Hepatic stellate cell (primary cell): ENCODE measurements around the gene DNAH2.
A peak's percentile ranks its signal among the peaks of the same experiment; 100 is the strongest.

Experiments used
- DNase-seq: peaks from one replicate; pipeline ENCODE4 v3.0.0; 2011; ENCODE audit warnings: low spot score

The DNAH2 gene

DNA sequence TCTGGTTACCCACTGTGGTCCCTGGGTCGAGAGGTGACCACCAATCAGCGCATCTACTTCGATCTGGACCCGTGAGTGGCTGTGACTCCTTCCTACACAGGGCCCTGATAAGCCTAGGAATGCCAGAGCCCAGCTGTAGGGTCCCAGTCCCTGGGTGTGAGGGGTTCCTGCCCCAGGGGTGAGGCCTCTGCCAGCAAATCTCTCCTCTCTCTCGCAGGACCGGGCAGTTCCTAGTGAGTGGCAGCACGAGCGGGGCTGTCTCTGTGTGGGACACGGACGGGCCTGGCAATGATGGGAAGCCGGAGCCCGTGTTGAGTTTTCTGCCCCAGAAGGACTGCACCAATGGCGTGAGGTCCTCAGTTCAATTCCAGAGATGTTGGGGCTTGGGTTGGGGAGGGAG, 14.8 kb upstream of the DNAH2 start:
- no peak for DNase-seq

DNA sequence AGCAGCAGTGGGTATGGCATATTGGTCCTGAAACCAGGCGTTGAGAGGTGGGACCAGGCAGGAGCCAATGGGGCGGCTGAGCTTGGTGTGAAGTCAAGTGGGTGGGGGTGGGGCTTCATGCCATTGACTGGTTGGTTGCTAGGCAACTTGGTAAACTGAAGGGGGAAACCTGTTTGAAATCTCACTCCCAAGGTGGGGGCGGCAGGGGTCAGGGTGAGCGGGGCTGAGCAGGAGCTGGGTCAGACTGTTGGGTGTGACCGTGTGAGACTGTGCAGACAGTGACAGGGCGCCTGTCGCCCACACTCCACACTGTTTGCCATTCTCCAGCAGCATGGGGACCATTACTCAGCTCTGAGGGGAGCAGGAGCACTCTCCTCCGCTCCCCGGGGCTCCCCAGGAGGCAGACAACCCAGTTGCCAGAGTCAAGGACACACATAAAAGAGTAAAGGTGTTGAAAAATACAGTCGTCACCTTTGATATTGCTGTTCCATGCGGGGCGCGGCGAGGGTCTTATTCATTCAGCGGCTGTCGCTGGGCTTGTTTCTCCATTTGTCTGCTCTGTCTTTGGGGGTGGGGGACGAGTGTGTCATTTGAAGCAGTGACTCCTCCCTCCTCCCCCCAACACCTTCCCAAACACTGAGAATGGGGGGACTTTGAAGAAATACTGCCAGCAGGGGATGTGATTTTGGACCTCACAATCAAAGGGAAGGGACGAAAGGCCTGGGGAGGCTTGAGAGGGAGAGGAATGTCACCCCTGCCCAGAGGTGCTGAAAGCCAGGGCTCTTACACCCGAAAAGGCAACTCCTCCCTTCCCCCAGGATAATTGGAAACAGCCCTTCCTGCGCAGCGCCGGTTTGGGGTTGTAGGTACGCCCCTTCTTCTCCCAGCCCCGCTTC, 13.7 kb upstream of the DNAH2 start:
- DNase-seq = no peak

DNA sequence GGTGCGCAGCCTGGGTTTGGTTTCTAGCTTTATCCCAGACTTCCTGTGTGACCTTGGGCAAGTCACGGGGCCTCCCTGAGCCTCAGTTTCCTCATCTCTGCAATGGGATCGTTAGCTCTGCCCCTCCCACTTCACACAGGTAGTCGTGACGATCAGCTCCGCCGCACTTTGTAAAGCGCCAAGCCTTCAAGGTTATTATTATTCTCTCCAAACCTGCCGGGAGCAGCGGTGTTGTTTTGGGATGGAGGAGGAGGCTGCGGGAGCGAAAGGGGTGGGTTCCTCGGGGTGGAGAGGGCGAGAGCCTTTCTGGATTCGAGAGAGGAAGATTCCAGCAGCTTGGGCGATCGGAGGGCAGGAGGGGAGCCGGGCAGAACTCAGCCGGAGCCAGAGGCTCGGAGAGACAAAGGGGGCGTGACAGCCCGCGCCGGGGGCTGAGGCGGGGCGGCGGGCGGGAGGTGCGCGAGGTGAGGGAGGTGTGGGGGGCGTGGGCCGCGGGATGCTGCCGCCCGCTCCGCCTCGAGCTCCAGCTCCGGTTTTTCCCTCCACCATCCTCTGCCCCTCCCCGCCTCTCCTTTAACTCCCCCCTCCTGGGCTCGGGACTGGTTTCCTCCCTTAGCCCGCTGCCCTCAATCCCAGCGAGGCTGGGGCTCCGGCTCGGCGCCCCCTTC, 12.8 kb upstream of the DNAH2 start, which contains the start of gene EFNB3:
EFNB3 (plus strand) TSS at position 602 of the 668 bp plus-strand sequence. CDS start 397 bp downstream, outside the sequence.
- peak; percentile 53 for DNase-seq

DNA sequence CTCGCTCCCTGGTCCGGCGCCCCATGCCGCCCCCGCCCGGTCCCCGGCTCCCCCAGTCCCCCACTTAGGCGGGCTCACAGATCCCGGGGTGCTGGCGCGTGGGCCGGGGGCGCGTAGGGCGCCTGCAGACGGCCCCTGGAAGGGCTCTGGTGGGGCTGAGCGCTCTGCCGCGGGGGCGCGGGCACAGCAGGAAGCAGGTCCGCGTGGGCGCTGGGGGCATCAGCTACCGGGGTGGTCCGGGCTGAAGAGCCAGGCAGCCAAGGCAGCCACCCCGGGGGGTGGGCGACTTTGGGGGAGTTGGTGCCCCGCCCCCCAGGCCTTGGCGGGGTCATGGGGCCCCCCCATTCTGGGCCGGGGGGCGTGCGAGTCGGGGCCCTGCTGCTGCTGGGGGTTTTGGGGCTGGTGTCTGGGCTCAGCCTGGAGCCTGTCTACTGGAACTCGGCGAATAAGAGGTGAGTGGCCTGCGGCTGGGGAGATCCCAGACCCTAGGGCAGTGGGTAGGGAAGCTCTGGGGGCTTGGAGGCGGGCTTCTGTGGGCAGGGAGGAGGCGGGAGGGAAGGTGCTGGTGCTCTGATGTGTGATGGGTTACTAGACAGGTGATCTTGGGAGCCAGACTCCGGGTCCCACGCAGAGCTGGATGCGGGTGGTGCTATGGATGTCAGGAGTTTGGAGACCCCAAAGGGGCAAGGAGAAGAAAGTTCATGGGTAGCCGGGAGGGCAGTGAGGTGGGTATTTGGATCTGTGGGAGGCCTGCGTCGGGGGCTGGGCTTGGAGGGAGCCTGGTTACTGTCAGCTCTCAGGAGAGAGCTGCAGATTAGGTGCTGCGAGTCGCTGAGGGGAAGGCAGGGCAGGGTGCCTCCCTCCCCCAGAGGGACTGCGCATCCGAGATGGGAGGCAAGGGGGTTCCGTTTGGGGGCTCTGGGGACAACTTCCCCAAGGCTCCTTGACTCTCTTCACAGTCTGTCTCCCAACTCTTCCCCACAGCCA, 12.0 kb upstream of the DNAH2 start:
- DNase-seq = no peak

DNA sequence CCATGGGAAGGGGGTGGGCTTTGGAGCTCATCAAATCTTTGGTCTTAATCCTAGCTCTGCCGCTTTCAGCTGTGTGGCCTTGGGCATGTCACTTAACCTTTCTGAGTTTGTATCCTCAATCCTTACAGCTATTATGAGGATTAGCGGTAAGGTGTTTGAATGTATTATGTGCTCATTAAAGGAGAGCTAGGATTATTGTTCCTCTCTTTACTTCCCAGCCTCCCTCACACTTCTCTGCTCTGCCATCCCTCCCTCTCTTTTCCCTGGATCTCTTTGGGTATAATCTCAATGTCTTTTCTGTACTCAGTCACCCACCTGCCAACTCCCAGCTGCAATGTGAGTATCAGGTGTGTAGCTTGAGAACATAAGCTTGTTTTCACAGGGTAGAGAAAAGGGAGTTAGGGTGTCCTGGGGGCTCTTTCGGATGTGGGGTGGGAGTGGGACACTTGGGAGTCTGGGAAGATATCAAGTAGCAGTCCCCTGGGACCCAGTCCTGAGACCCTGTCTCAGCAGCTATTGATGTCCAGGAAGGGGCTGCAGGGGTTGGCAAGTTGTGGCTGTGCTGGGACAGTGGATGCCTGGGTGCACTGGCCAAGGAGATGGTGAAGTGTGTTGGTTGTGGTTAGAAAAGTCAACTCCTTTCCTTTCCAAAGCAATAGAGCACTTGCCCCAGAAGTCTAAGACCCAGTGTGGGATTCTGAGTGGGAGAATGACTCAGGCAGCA, 10.8 kb upstream of the DNAH2 start:
- DNase-seq = no peak

DNA sequence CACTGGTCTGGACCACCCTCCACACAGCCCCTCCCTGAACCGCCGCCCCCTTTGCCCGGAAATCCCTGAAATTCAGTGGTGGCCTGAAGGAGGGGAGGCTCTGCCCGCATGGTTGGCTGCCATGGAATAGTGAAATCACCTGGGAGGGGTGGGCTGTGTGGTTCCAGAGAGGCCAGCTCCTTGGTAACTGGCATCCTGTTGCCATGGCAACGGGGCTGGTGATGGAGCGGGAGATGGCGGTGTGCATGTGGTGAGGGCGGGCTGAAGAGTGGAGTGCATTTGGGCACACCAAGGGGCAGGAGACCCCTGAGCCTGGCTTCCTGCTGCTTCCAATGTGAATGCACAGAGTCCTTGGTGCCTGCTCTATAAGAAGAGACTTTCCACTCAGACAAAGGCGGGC, 10.1 kb upstream of the DNAH2 start:
- DNase-seq = no peak

DNA sequence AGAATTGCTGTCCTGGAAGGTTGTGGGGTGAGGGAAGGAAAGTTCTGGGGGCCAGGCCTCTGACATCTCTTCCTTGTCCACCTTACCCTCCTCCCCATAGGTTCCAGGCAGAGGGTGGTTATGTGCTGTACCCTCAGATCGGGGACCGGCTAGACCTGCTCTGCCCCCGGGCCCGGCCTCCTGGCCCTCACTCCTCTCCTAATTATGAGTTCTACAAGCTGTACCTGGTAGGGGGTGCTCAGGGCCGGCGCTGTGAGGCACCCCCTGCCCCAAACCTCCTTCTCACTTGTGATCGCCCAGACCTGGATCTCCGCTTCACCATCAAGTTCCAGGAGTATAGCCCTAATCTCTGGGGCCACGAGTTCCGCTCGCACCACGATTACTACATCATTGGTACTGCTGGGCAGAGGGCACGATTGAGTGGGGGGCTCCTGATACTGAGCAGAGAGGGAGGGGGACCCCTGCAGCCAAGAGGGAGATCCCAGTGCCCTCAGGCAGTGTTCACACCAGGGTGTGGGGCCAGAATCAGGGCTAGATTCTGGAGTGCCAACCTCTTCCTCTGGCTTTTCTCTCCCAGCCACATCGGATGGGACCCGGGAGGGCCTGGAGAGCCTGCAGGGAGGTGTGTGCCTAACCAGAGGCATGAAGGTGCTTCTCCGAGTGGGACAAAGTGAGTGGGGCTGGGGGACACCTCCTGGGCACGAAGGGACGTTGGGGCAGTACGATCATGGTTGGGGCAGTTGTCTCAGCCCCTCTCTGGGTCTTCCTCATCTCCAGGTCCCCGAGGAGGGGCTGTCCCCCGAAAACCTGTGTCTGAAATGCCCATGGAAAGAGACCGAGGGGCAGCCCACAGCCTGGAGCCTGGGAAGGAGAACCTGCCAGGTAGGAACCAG, 9.4 kb upstream of the DNAH2 start:
- DNase-seq = no peak

DNA sequence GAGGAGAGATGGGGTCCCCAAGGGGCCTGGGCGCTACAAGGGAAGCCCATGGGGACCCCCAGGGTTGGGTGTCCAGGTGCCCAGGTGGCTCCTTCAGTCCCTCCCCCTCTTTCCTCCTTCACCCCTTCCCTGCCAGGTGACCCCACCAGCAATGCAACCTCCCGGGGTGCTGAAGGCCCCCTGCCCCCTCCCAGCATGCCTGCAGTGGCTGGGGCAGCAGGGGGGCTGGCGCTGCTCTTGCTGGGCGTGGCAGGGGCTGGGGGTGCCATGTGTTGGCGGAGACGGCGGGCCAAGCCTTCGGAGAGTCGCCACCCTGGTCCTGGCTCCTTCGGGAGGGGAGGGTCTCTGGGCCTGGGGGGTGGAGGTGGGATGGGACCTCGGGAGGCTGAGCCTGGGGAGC, 8.5 kb upstream of the DNAH2 start:
- no peak for DNase-seq

DNA sequence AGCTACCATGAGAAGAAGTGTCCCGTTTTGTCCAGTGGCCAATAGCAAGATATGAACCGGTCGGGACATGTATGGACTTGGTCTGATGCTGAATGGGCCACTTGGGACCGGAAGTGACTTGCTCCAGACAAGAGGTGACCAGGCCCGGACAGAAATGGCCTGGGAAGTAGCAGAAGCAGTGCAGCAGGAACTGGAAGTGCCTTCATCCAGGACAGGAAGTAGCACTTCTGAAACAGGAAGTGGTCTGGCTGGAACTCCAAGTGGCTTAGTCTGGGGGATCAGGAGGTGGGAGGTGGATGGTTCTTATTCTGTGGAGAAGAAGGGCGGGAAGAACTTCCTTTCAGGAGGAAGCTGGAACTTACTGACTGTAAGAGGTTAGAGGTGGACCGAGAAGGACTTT, 7.2 kb upstream of the DNAH2 start:
- no peak for DNase-seq

DNA sequence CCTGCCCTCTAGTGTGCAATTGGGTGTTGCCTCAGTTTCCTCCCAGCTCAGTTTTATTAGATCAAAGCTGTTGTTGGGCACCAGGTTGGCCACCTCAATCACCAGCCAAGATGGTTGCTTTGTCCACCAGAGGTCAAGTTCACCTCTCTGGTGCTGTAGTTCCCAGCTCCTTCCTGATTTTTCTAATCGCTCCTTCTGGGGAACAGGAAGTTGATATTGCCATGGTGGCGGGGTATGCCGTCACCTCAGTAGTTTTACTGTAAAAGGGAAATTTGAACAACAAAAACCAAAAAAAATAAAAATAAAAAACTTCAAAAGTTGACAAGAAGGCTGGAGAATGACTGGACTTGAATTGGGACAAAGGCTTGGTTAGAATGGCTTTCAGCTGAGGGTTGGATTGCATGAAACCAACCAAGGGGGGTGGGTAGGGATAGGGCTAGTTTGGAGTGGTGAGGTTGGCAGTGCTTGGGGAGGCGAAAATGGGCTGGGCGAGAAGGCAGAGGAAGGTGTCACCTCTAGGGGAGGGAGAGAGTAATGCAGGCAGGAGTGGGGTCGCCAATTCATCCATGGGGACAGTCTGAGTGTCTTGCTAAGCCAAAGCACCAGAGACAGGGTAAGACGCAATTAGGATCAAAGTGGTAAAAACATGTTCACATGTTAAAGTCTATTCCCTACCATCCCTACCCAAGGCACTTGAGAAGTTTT, 6.3 kb upstream of the DNAH2 start:
- DNase-seq = no peak

DNA sequence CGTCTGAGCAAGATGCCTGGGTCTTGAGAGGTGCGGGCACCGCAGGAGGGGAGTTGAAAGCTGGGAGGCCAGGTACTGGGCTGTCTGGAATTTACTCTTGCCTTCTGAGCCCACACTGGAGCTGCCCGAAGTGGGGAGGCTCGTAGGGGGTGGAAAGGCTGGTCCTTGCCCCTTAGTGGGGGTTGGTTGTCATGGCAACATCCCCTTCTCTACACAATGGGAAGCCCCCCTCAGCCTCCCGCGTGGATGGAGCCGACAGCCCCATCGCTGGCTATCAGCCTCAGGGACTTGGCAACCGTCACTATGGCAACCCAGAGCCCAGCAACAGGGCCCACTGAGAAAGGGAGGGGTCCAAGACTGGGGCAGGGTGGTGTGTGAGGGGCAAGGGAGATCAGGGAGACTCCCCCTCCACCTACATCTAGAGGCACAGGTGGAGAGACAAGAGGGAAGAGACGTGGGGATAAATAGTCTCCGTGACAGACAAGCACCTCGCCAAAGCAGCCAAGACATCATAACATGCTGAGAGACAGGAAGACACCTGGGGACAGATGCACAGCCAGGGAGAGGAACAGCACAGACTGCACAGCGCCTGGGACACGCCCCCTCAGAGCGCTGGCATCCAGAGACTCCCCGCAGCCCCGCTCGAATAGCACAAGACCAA, 5.3 kb upstream of the DNAH2 start:
- DNase-seq = no peak

DNA sequence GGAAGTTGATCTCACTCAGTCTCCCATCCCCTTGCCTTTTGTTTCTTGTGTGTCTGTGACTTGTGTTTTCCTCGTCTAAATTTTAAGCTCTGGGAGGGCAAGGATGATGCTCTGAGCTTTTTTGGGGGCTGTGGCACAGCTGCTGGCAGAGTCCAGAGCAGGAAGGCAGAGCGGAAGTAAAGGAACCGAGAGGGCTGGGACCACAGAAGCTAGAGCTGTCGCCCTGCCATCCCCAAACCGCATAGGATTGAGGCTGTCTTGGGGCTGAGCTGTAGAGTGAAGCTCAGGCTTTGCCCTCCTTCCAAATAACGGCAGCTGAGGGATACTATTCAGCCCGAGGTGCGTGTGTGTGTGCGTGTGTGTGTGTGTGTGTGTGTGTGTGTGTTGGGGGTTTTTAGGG, 3.8 kb upstream of the DNAH2 start:
- no peak for DNase-seq

DNA sequence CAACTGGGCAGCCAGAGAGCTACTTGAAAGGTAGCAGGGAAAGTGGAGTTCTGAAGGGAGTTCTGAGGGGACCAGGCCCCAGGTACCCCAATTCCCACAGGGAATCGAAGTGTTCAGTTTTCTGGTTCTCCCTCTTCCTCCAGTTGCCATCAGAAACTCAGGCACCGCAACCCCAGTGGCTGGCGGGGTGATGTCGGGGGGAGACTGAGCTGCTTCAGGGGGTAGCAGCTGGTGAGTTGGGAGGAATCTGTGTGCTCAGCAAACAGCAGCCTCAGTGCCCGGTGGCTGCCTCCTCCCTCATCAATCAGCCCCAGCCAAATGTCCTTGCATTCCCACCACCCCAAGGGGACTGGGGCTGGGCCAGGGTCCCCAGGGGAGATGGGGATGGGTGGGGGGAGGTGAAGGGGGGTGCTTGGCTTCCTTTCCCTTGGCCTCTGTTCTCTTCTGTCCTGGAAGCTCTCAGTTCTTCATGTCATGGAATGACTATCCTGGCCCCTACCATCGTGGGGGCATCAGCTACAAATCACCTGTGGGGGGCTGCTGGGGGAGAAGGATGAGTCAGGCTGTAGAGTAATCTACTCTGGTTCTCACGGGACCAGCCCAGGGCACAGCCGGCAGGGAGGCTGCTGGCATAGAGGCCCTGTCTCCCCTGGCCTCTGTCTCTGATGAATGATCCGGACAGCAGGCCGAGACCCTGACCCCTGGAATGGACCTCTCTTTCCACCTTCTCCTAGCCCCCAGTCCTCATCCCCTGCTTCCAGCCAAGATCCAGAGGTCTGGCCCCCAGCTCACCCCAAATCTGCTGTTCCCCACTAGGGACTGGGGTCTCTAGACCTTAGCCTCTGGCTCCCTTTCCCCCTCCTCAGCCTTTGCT, 2.6 kb upstream of the DNAH2 start:
- DNase-seq = no peak

DNA sequence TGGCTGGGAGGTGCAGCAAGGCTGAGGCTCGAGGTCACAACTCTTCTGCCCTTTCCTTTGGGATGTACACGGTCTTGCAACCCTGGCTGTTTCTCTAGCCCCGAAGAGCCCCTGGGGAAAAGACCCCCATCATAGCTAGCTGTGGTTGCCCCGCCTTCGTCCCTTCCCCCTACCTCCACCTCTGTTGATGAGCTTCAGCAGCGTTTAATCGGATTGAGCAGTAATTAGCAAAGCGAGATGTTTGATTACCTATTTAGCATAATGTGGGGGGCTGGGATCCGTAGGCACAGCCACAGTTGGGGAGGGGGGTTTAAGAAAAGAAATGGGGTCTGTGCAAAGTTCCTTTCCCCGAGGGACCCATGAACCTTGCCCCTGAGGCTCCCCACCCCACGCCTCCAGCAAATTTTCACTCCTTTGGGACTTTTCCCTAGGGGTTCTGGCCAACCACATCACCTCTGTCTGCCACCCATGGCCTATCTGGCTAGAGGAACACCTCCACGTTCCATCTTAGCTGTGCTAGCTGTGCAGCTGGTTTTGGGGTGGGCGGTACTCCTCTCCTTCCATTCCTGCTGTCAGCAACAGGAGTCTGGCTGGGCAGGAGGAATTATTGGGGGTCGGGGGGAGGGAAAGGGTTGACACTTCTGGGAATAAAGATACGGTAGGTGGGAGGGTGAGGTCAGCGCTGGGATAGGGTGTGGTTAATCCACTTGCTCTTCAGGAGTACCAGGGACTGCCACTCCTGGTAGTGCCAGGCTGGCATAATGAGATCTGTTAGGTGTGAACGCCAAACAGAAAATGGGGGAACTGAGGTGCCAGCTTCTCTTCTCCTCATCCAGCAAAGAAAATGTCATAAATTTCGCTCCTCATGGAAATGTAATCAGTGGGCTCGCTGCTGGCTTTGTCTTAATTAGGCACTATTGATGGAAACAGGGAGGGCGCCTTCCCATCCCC, 1.3 kb upstream of the DNAH2 start:
- no peak for DNase-seq

DNA sequence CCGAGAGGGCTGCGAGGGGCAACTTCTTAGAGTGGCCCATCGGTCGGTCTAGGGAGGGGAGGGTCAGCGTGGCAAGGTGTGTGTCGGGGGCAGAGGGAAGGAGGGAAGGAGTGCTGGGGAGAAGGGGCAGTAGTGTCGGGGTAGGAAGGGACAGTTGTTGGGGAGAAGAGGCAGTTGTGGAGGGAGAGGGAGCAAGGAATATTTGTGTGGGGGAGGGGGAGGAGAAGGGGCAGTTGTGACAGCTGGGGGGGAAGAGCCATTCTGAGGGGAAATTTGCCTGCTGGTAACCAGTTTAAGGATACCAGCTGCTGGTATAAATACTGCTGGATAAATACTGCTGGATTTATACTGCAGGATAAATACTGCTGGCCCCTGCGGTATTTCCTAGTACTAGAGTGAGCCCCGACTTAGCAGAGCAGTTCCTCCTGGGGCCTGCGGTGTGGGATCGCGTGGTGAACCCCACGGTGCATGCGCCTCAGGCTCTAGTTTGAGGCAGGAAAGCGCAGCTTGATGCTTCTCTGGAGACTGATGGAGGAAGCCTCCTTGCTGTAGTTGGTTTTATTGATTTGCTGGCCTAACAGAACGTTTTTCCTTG, 309 bp downstream of the DNAH2 start:
- peak; percentile 44 for DNase-seq

DNA sequence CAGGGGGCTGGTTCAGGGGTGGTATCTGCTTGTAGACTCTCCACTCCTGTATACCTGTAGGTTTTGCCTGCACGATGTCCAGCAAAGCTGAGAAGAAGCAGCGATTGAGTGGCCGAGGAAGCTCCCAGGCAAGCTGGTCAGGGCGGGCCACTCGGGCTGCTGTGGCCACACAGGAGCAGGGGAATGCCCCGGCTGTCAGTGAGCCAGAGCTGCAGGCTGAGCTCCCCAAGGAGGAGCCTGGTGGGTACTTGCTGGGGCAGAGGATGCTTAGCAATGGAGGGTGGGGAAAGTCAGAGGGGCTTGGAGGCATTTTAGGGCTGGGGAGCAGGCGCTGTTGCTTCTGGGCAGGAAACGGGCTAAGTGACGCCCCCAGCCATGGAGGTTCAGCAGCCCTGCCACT, 2.1 kb downstream of the DNAH2 start:
- DNase-seq = no peak

DNA sequence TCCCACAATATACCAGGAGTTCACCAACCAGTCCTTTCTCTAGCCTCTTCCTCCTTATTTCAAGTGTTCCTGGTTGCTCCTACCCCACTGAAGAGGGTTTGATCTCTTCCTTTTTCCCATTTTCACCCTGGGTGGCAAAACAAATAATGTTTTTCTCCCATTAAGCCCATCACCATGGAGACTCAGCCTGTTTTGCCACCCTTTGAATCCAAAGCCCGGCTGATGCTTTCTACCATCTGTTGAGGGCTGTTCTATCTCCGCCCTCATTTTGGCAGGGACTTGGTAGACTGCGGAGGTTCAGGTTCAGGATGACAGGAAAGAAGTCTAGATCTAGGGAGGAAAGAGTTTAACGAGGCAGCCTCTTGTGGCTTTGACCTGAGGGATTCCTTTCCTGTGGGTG, 2.6 kb downstream of the DNAH2 start:
- DNase-seq = no peak
